ENCODE measurements around the gene SPTSSB.
A peak's percentile ranks its signal among the peaks of the same experiment; 100 is the strongest.

DNA sequence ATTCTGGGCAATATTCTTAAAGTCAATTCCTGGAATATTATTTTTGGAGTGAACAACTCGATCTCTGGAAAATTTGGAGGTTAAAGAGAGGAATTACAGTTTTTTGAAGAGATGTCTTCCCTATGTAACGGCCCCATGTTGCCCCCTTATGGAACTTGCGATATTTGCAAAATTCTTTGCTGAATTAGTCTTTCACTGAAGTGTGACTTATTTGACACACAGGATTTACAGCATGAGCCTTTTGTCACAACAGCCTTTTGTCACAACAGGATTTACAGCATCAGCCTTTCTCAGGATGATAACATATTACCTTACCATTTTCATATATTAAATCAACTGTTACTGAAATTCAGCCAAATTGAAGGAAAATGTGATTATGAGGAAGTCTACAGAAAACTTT is 37.8 kb upstream of the SPTSSB start:
- TF ChIP-seq, protein P1, sequence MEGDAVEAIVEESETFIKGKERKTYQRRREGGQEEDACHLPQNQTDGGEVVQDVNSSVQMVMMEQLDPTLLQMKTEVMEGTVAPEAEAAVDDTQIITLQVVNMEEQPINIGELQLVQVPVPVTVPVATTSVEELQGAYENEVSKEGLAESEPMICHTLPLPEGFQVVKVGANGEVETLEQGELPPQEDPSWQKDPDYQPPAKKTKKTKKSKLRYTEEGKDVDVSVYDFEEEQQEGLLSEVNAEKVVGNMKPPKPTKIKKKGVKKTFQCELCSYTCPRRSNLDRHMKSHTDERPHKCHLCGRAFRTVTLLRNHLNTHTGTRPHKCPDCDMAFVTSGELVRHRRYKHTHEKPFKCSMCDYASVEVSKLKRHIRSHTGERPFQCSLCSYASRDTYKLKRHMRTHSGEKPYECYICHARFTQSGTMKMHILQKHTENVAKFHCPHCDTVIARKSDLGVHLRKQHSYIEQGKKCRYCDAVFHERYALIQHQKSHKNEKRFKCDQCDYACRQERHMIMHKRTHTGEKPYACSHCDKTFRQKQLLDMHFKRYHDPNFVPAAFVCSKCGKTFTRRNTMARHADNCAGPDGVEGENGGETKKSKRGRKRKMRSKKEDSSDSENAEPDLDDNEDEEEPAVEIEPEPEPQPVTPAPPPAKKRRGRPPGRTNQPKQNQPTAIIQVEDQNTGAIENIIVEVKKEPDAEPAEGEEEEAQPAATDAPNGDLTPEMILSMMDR (IDR thresholded peaks at IDR 0.05; ENCODE audit: low read depth, low read length, poor library complexity, severe bottlenecking): peak; percentile 54
- TF ChIP-seq EZH2phosphoT487 (IDR thresholded peaks at IDR 0.05; ENCODE audit: borderline replicate concordance, low read length): no peak

Data from DOHH2 (cell line).